Left lung (tissue), 10 donors: Measurements from ENCODE around the gene GCNT2. TPM values are rescaled to one million over a fixed set of nuclear protein-coding genes. Genes with fewer than 3 reads are reported as not detected.

Experiments used
- ATAC-seq: fragments of 200-7000 bp; cut with Tn5 transposase; one replicate; pipeline ENCODE4 v1.9.1; 2020; ENCODE audit warnings: moderate library complexity
- DNase-seq, 4 donors: peaks; one replicate each; pipeline ENCODE4 v3.0.0-alpha.2; 2013 to 2020
- H3K27ac ChIP-seq, 2 donors: fragments of 200-600 bp; sonication (generic) in 1 of 2; one replicate each; pipeline versions ENCODE4 v1.5.0 to v1.8.0; 2020 to 2021
- H3K27me3 ChIP-seq, 2 donors: fragments of 200-600 bp; sonication (generic) in 1 of 2; one replicate each; pipeline versions ENCODE4 v1.5.0 to v1.8.0; 2020 to 2021
- H3K36me3 ChIP-seq, 2 donors: fragments of 200-600 bp; sonication (generic) in 1 of 2; one replicate each; pipeline versions ENCODE4 v1.5.0 to v1.8.0; 2020 to 2021
- H3K4me1 ChIP-seq, 2 donors: fragments of 200-600 bp; one replicate each; pipeline ENCODE4 v1.8.0; 2021
- H3K4me3 ChIP-seq, 2 donors: fragments of 200-600 bp; sonication (generic) in 1 of 2; one replicate each; pipeline versions ENCODE4 v1.5.0 to v1.8.0; 2020 to 2021; ENCODE audit warnings: mild to moderate bottlenecking in 1 of 2
- H3K9me3 ChIP-seq, 2 donors: fragments of 200-600 bp; sonication (generic) in 1 of 2; one replicate each; pipeline versions ENCODE4 v1.5.0 to v1.8.0; 2020 to 2021
- CTCF ChIP-seq, 2 donors: fragments of 200-600 bp; sonication (generic) in 1 of 2; IDR thresholded peaks; one replicate each; pipeline versions ENCODE4 v1.5.0 to v1.8.0; 2021; ENCODE audit warnings: antibody characterized with exemption in 2 of 2
- intact Hi-C, 2 donors: fragments of 100-400 bp; cut with DNase I; formaldehyde crosslinking; loops; one replicate each; pipeline versions ENCODE4 v1.11.2 to v1.14.2; 2022
- polyA plus RNA-seq, 6 donors: library from polyadenylated mRNA; unstranded; fragments of 120-200 nt; gene quantifications; one replicate each; pipeline ENCODE4 v1.2.1, GENCODE V29; 2013; ENCODE audit not compliant: insufficient read length in 6 of 6
- total RNA-seq, 2 donors: library from RNA; stranded (reverse); fragmentation: NEBNext Ultra II Directional; extraction: Animal tissue kit (Norgen Biotek cat#: 25700); gene quantifications; one replicate each; pipeline ENCODE4 v1.2.1, GENCODE V29; 2021
- donor health status: DM: no; HTN: yes; CAD: no.
- donor health status: DM: no; HTN: no; CAD: no.

The GCNT2 gene
- total and polyA plus RNA-seq, 8 donors, result 14.7 to 32.3 (median 18.0) TPM

DNA sequence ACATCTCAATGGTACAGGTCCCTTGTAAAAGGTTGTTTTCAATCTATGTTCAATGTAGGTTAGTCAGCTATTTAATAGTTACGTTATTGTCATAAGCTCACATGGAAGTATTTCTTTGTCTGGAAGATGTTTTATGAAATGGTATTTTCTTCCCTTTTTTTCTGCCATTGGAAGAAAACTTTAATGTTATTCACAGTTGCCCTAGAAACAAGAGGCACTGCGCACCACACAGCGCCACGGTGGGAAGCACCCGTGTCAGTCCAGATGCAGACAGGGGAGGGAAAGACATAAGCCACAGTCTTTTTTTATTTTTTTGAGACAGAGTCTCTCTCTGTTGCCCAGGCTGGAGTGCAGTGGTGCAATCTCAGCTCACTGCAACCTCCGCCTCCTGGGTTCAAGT, 82.1 kb downstream of the GCNT2 start:
- Histone ChIP-seq H3K27ac (no peak overlapping the region), H3K4me3 (no peak overlapping the region), H3K9me3 (no peaks in the 10 kb centered on the region), H3K27me3 (no peaks in the 10 kb centered on the region), H3K36me3 (no peaks in the 10 kb centered on the region), H3K4me1 (peaks cover 0 to 11% of the 10 kb centered on the region in 2 donors)
- intact Hi-C loops, result no loop called here
- DNase-seq, result peak in 2 of 4 donors; percentile 40 to 72
- peak; percentile 71 for ATAC-seq
- no peak for TF ChIP-seq CTCF (IDR thresholded peaks at IDR 0.05)

DNA sequence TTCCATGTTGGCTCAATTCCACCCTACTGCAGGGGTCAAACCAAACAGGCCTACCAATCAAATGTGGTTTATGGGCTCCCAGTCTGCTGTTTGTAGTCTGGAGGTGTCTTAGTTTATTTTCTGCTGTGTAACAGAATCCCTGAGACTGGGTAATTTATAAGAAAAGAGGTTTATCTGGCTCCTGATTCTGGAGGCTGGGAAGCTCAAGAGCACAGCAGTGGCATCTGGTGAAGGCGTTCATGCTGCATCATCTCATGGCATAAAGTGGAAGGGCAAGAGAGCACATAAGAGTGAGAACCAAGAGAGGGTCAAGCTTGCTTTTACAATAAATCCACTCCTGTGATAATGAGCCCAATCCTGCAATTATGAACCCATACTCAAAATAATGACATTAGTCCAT, 87.9 kb downstream of the GCNT2 start:
- TF ChIP-seq CTCF (IDR thresholded peaks at IDR 0.05), result no peak
- H3K27ac ChIP-seq, result no peak overlapping the region
- DNase-seq (no peak), ATAC-seq (no peak)
- intact Hi-C loops, result no loop called here
- no peaks in the 10 kb centered on the region for H3K9me3 ChIP-seq
- H3K36me3 ChIP-seq, result no peaks in the 10 kb centered on the region
- H3K4me1 ChIP-seq, result no peaks in the 10 kb centered on the region
- H3K27me3 ChIP-seq, result no peaks in the 10 kb centered on the region
- no peak overlapping the region for H3K4me3 ChIP-seq

DNA sequence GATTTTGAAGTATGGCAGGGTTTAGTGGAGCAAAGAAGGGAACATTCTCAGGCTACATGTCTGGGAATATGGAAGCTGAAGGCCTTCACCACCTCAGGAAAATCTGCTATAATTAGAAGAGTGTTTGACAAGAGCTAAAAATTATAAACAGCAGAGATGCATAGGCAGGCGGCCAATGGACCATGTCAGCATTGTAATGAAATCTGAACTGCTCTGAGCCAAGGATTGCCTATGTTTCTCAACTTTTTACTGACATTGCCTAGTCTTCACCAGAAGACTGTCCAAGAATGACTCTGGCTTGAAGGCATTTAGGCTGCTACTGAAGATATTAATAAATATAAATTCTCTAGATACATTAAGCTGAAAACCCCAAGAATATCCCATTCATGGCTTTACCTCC, 89.1 kb downstream of the GCNT2 start:
- intact Hi-C loops, result no loop called here
- Histone ChIP-seq H3K4me1 (no peaks in the 10 kb centered on the region), H3K27me3 (no peaks in the 10 kb centered on the region), H3K9me3 (no peaks in the 10 kb centered on the region), H3K4me3 (no peak overlapping the region), H3K36me3 (no peaks in the 10 kb centered on the region), H3K27ac (no peak overlapping the region)
- ATAC-seq (no peak), DNase-seq (no peak)
- TF ChIP-seq CTCF (IDR thresholded peaks at IDR 0.05), result no peak

DNA sequence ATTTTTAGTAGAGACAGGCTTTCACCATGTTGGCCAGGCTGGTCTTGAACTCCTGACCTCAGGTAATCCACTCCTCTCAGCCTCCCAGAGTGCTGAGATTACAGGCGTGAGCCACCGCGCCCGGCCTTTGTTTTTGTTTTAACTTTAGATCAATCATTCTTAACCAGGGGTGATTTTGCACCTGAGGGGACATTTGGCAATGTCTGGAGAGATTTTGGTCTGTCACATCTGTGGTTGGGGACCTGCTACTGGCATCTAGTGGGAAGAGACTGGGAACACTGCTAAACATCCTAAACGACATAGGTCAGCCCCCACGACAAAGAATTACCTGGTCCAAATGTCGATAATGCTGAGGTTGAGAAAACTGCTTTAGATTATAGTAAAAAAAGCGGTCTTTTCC, 91.0 kb downstream of the GCNT2 start:
- ATAC-seq (no peak), DNase-seq (no peak)
- Histone ChIP-seq H3K27ac (no peak overlapping the region), H3K9me3 (no peaks in the 10 kb centered on the region), H3K27me3 (no peaks in the 10 kb centered on the region), H3K36me3 (no peaks in the 10 kb centered on the region), H3K4me1 (no peaks in the 10 kb centered on the region), H3K4me3 (no peak overlapping the region)
- no peak for TF ChIP-seq CTCF (IDR thresholded peaks at IDR 0.05)
- intact Hi-C loops, result no loop called here

GRCh38 chr6:10613077-10613476, 91.9 kb downstream of the GCNT2 start:
- ATAC-seq, result peak; percentile 51
- Histone ChIP-seq H3K27ac (no peak overlapping the region), H3K27me3 (no peaks in the 10 kb centered on the region), H3K4me1 (no peaks in the 10 kb centered on the region), H3K9me3 (no peaks in the 10 kb centered on the region), H3K4me3 (no peak overlapping the region), H3K36me3 (no peaks in the 10 kb centered on the region)
- DNase-seq, result no peak
- intact Hi-C loops, result no loop called here
- TF ChIP-seq CTCF (IDR thresholded peaks at IDR 0.05), result no peak
